ENCODE measurements around the gene KNCN. TPM values are rescaled to one million over a fixed set of nuclear protein-coding genes. Genes with fewer than 3 reads are reported as not detected.
A peak's percentile ranks its signal among the peaks of the same experiment; 100 is the strongest.

The KNCN gene
- total RNA-seq, 1 donor from 2014 or later = not detected

- peaks cover 16% of the 10 kb centered on the region for H3K27me3 Mint-ChIP-seq (ENCODE audit: low read depth)
- no peak overlapping the region for H3K4me3 Mint-ChIP-seq (ENCODE audit: unreplicated experiment)
- H3K4me1 Mint-ChIP-seq (ENCODE audit: low read depth) = peaks cover 39% of the 10 kb centered on the region
- H3K9me3 Mint-ChIP-seq (ENCODE audit: low read depth) = no peaks in the 10 kb centered on the region
- H3K27ac Mint-ChIP-seq (ENCODE audit: unreplicated experiment) = peak overlapping the region; percentile 81
- TF ChIP-seq CTCF (IDR thresholded peaks at IDR 0.05) = no peak
- no peaks in the 10 kb centered on the region for H3K36me3 Mint-ChIP-seq (ENCODE audit: low read depth)
- DNase-seq (ENCODE audit: low spot score) = peak; percentile 83
Observed at GRCh38 chr1:46522184-46522968, 29.1 kb downstream of the KNCN start.

GRCh38 chr1:46521414-46521813, 30.0 kb downstream of the KNCN start:
- no peaks in the 10 kb centered on the region for H3K9me3 Mint-ChIP-seq (ENCODE audit: low read depth)
- H3K4me3 Mint-ChIP-seq (ENCODE audit: unreplicated experiment) = no peak overlapping the region
- DNase-seq (ENCODE audit: low spot score) = peak; percentile 33
- peak overlapping the region; percentile 64 for H3K27ac Mint-ChIP-seq (ENCODE audit: unreplicated experiment)
- peaks cover 12% of the 10 kb centered on the region for H3K27me3 Mint-ChIP-seq (ENCODE audit: low read depth)
- H3K36me3 Mint-ChIP-seq (ENCODE audit: low read depth) = no peaks in the 10 kb centered on the region
- TF ChIP-seq CTCF (IDR thresholded peaks at IDR 0.05) = no peak
- H3K4me1 Mint-ChIP-seq (ENCODE audit: low read depth) = peaks cover 49% of the 10 kb centered on the region

- peaks cover 51% of the 10 kb centered on the region for H3K4me1 Mint-ChIP-seq (ENCODE audit: low read depth)
- peak; percentile 95 for DNase-seq (ENCODE audit: low spot score)
- H3K36me3 Mint-ChIP-seq (ENCODE audit: low read depth) = no peaks in the 10 kb centered on the region
- peak overlapping the region; percentile 11 for H3K4me3 Mint-ChIP-seq (ENCODE audit: unreplicated experiment)
- no peaks in the 10 kb centered on the region for H3K9me3 Mint-ChIP-seq (ENCODE audit: low read depth)
- no peak for TF ChIP-seq CTCF (IDR thresholded peaks at IDR 0.05)
- peak overlapping the region; percentile 91 for H3K27ac Mint-ChIP-seq (ENCODE audit: unreplicated experiment)
- H3K27me3 Mint-ChIP-seq (ENCODE audit: low read depth) = peaks cover 8% of the 10 kb centered on the region
Observed at GRCh38 chr1:46520063-46520911, 31.2 kb downstream of the KNCN start.

- no peak overlapping the region for H3K27ac Mint-ChIP-seq (ENCODE audit: unreplicated experiment)
- H3K9me3 Mint-ChIP-seq (ENCODE audit: low read depth) = no peaks in the 10 kb centered on the region
- no peaks in the 10 kb centered on the region for H3K36me3 Mint-ChIP-seq (ENCODE audit: low read depth)
- no peak overlapping the region for H3K4me3 Mint-ChIP-seq (ENCODE audit: unreplicated experiment)
- peaks cover 3% of the 10 kb centered on the region for H3K27me3 Mint-ChIP-seq (ENCODE audit: low read depth)
- DNase-seq (ENCODE audit: low spot score) = no peak
- no peak for TF ChIP-seq CTCF (IDR thresholded peaks at IDR 0.05)
- H3K4me1 Mint-ChIP-seq (ENCODE audit: low read depth) = peaks cover 51% of the 10 kb centered on the region
Observed at GRCh38 chr1:46519209-46519608, 32.2 kb downstream of the KNCN start.

- Mint-ChIP-seq H3K27ac (ENCODE audit: unreplicated experiment) (peak overlapping the region; percentile 32), H3K4me3 (ENCODE audit: unreplicated experiment) (no peak overlapping the region), H3K9me3 (ENCODE audit: low read depth) (no peaks in the 10 kb centered on the region), H3K27me3 (ENCODE audit: low read depth) (peaks cover 7% of the 10 kb centered on the region), H3K4me1 (ENCODE audit: low read depth) (peaks cover 51% of the 10 kb centered on the region), H3K36me3 (ENCODE audit: low read depth) (no peaks in the 10 kb centered on the region)
- DNase-seq (ENCODE audit: low spot score) = peak; percentile 48
- TF ChIP-seq CTCF (IDR thresholded peaks at IDR 0.05) = no peak
Observed at GRCh38 chr1:46517932-46518498, 33.4 kb downstream of the KNCN start.

Data from chondrocyte (in vitro differentiated cells).